Hippocampal formation (tissue), 2 donors: Measurements from ENCODE around the gene IFITM1.
"Not testable (repeated sequence)": the region's sequence is repeated elsewhere in the genome, so short reads cannot be mapped to it uniquely, and the experiment has no call there.

Source experiments
- DNase-seq, 2 donors: peaks; one replicate each; lab custom pipeline; 2025; lab: John Stamatoyannopoulos, UW

IFITM1 gene

DNA sequence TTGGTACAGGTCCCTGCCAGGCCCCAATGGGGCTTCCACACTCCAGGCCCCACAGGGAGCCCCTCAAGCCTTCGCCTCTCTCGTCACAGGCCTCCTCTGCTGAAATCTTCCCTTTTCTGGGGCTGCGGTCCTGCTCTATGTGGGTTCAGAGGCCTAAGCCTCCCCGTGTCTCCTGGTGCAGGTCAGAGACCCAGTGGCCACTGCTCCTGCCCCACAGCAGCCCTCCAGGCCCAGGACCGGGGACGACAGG lies 12.7 kb downstream of the IFITM1 start:
- DNase-seq, result no peak

DNA sequence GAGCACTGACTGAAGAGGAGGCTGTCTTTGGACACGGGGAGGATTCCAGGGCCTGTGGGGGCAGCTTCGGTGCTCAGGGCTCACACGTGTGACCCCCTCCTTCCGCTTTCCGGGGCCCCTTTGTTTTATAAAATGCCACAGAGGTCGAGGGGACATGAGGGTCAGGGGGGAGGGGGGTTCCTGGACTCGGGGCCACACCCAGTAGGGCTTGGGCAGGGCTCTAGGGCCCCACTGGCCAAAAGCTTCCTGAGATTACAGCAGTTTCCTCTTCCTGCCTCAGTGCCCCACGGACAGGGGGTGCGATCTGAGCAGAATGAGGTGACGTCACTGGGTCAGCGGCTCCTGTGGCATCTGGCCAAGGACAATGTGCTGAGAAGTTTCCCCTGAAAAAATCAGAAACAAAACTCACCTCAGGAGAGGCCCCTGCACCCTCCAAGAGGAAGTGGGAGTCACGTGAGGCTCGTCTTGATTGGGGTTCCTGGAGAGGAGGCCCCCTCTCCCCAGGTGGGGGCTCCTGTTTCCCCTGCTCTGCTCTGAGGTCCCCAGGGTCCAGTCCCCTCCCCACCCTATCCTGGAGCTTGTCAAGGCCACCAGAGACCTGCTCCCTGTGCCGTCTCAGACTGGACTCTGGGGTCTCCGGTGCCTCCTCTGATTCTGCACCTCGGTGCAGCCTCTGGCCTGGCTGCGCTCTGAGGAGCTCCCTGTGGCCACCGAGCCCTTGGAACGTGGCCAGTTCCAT lies 13.2 kb downstream of the IFITM1 start:
- DNase-seq, result no peak

DNA sequence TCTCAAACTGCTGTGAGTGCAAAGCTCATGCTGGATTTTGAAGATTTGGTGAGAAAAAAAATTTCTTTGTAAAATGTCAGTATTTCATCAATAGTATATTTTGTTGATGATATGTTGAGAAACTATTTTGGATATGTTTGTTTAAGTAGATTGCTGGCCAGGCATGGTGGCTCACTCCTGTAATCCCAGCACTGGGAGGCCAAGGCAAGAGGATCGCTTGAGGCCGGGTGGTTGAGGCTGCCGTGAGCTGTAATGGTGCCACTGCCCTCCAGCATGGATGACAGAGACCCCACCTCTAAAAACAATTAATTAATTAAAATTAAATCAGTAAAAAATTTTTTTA lies 13.7 kb downstream of the IFITM1 start:
- no peak for DNase-seq

DNA sequence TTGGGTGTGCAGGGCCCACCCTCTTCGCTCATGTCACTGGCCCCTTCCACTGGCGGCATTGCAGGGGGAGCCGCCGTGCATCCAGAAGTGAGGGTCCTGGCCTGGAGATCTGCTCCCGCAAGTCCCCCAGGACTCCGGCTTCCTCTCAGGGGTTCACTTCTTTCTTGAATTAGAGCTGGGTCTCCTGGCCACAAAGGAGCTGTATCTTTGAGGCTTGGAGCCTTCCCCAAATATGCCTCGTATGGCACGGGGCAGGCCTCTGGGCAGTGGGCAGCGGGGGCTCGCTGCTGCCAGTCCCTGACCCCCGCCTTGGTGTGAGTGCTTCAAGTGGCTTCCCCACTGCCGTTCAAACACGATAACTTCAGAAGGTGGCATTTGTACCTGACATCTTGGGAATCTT lies 14.2 kb downstream of the IFITM1 start:
- no peak for DNase-seq

DNA sequence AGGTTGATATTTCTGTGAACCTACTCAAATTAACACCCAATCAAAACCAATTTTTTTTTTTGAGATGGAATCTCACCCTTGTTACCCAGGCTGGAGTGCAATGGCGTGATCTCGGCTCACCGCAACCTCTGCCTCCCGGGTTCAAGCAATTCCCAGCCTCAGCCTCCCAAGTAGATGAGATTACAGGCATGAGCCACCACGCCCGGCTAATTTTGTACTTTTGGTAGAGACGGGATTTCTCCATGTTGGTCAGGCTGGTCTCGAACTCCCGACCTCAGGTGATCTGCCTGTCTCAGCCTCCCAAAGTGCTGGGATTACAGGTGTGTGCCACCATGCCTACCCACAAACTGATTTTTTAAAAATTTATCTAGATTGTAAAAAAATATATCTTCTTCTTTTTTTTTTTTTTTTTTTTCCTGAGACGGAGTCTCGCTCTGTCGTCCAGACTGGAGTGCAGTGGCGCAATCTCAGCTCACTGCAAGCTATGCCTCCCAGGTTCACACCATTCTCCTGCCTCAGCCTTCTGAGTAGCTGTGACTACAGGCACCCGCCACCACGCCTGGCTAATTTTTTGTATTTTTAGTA lies 14.8 kb downstream of the IFITM1 start:
- DNase-seq, result not testable (repeated sequence)

DNA sequence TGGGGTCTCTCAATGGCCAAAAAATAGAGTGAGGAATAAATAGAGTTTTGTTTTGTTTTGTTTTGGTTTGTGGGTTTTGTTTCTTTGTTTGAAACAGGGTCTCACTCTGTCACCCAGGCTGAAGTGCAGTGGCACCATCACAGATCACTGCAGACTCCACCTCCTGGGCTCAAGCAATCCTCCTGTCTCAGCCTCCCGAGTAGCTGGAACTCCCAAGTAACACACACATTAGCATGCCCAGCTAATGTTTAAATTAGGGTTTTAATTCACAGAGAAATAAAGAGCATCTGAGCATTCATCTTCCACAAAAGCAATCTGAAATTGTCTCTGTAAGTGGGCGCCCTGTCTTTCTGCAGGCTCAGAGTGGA lies 16.0 kb downstream of the IFITM1 start:
- DNase-seq, result no peak

DNA sequence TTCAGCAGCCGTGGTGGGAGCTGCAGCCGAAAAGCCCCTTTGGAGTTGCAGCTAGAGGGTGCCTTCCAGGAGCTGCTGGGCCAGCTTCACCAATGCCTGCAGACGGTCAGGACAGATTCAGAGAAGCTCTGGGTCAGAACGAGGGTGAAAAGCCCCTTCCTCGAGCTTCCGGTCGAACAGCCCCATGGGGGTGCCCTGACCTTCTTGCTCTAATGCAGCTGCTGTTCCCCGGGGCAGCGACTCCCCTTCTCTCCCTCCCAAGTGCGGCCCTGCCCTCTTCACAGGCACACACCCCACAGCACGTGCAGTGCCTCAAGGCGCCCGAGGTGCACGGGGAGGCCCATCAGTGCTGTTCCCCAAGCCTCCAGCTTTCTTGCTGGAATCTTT lies 16.5 kb downstream of the IFITM1 start:
- DNase-seq, result no peak

DNA sequence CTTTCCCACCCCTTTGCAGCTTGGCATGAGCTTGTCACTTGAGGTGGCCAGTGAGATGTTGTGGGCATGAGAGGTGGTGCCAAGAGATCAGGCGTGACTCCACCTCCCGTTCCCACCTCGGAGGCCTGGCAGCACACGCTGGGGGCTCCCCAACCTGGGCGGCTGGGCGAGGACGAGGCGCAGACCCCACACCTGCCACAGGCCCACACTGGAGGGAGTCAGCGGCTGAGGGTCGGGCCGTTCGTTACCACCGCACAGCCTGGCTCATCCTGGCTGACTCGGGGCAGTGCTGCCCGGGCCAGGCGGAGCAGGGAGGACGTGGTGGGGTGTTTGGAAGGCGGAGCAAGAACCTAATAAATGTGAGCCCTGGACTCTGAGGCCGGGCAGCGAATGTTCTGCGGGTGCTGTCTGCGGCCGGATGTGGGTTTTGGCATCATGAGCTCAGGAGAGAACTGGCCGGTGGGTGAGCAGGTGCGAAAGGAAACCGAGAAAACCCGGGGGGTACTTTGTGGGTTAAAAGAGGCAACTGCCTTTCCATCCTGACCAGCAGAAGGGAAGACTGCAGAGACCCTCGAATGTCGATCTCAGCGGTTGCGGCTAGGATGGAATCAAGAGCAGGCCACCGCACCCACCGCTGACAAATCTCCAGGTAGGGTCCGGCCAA lies 17.0 kb downstream of the IFITM1 start:
- DNase-seq, result no peak

DNA sequence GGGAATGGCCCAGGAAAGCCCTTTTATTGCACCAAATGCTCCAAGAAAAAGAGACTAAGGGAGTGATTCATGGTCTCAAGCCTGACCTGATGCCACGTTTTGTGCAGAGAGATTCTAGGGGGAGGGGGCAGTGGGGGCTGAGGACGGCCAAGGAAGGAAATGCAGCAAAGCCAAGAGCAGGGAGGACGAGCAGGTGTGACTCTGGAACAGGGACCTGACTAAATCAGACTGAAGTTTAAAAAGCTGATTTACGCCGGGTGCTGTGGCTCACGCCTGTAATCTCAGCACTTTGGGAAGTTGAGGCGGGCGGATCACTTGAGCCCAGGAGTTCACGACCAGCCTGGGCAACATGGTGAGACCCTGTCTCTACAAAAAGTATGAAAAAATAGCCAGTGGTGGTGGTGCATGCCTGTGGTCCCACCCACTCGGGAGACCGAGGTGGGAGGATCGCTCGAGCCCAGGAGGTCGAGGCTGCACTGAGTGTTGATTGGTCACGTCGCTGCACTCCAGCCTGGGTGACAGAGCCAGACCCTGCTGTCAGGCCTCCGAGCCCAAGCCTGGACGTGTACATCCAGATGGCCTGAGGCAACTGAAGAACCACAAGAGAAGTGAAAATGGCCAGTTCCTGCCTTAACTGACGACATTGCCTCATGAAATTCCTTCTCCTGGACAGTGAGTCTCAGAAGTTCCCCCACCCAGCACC lies 17.7 kb downstream of the IFITM1 start:
- no peak for DNase-seq

DNA sequence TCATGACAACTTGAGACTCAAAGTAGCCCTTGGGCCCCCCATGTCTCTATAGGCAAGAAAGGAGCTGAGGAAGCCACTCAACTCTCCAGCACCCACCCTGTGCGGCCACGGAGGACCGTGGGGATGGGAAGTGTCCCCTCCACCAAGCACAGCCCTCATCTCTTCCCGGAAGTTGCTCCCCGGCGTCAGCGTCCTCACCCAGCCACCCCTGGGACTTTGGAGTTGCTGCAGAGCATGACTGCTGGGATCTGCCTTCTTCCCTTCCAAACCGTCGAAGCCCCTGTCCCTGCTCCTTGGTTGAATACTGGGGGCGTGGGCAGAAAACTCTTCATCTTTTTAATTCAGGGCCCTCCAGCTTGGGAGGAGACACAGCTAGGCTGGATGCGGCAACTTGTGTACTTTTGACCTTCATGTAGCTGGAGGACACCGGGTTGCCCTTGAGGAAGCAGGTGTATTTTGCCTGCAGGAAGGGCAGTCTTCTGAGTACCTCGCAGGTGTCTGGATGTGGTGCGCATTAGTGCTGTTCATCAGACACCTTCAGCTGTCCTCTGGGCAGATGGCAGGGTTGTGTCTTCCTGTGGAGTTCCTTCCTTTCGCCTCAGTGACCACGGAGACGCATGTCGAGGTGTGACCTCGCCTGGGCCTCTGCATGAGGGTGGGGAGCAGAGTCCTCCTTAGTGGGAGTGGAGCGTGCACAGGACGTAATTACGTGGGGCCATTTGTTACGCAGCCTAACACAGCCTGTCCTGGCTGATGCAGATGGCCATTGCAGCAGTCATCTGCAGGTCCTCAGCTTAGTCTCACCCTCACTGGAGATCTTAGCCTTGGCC lies 19.0 kb downstream of the IFITM1 start:
- DNase-seq, result no peak

DNA sequence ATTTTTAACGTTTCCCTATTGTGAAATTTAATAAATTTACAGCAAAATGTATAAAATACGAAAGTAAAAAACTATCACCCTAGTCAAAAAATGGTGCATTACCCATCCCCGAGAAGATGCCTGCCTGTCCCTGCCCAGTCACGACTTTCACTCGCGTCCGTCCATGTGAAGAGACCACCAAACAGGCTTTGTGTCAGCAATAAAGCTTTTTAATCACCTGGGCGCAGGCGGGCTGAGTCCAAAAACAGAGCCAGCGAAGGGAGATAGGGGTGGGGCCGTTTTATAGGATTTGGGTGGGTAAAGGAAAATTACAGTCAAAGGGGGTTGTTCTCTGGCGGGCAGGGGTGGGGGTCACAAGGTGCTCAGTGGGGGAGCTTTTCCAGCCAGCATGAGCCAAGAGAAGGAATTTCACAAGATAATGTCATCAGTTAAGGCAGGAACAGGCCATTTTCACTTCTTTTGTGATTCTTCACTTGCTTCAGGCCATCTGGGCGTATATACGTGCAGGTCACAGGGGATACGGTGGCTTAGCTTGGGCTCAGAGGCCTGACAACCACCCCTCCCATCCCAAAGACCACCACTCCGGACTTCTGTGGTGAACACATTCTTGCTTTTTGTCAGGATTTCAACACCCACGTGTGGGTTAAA lies 19.9 kb downstream of the IFITM1 start:
- DNase-seq, result not testable (repeated sequence)

DNA sequence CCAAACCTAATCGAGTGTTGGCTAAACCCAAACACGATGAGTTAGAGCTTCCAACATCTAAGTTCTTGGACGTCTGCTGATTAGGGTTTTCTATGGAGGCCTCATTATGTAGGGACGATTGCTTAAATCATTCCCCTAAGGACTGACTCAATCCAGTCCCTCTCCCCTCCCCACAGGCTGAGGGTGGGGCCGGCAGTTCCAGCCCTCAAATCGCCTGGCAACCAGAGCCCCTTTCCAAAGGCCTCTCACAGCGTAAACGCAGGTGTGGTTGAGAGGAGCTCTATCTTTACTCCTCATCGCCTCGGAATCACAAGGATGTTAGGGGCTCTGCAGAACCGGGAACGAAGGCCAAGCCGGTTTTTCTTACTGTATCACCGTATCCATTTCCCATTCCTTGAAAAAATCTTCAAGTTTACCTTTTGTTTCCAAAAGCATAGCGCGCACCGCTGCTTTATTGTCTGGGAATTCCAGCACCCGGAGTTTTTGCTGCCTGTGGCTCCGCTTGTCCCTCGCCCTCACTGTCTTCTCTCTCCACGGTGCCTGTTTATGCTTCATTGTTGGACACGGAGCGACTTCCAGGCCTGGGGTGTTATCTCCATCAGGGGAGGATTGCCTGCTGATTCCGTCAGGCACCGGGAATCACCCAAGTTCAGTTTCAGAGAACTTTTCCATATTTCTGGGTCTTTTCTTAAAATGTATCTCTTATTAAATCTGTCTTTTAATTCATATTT lies 20.6 kb downstream of the IFITM1 start:
- no peak for DNase-seq

DNA sequence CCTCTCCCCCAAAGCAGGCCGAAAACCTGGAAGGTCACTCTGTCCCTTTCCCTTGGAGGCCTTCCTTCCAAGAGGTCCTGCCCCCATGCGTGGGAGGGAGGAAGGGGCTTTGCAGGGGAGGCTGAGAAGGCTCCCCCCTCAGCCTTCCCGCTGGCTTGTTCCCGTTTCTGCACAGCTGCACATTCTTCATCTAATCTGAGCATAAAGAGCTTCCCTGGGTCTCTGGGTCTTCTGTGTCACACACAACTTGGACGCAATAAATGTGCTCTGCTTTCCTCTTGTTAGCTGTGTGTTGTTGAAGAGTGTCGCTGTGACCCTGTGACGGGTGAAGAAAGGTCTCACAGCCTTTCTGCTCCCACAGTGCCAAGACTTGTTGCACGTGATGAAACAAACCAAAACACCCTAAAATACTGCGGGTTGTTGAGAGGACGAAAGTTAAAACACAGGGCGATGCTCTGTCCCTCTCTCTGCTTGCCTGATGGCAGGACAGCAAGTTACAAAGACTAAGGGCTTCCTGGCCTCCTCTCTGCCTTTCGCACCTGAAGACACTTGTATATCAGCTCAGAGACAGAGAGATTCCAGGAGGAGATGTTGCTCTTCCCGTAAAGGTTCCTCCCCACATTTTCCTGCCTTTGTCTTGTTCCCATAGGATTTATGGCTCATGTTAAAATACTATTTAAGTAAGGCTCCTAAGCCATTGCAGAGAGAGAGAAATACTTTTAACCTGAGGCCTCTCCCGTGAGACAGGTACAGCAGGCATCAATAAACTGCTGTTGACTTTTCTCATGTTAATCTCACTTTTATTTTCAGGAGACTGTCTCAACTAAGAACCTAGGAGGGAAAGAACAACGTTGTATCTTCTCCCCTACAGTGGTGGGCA lies 22.2 kb downstream of the IFITM1 start:
- peak in 1 of 2 donors; percentile 53 for DNase-seq

DNA sequence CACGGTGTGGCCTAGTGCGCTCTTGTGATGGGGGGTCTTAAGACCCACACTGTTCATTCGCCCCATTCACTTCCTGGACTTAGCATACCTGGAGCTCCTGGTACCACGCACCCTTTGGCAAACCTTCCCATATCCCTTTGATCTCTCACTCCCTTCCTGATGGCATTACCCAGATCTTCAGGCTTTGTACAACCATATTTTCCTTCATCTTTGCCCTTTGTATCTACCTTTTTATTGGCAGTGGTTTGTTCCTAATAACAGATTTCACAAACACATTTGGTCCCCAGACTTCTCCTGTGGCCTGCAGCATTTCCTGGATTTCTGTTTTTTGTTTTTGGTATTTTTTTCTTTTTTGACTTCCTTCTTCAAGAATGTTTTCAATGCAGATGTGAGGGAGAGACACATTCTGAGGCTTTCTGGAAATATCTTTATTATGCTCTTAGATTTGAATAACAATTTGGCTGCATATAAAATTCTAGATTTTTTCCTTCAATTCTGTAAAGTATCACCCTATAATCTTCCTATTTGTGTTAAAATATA lies 22.9 kb downstream of the IFITM1 start:
- DNase-seq, result no peak

DNA sequence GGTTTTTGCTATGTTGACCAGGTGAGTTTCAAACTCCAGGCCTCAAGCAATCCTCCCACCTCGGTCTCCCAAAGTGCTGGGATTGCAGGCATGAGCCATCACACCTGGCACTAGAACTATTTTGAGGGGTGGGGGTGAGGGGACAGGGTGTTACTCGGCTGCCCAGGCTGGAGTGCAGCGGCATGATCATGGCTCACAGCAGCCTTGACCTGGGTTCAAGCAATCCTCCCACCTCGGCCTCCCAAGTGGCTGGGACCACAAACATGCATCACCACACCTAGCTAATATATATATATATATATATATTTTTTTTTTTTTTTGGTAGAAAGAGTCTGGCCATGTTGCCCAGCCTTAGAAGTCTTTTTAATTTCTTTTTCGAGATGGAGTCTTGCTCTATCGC lies 23.9 kb downstream of the IFITM1 start:
- no peak for DNase-seq

DNA sequence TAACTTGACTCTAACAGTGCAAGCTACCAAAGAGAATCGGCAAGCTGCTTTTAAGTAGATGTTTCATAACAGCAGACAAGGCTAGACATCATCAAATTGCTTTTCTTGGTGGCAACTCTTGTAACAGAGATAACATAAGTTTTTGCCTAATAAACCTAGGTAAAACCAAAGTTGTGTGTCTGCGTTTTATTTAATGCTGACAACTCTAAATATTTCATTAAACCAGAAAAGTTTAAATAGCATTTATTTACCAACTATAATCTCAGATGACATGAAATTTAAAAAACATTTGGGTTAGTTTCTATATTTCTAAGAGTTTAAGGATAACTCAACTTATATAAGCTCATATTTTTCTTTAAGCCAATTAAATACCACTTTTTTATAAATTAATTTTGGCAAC lies 26.1 kb downstream of the IFITM1 start:
- DNase-seq, result no peak

DNA sequence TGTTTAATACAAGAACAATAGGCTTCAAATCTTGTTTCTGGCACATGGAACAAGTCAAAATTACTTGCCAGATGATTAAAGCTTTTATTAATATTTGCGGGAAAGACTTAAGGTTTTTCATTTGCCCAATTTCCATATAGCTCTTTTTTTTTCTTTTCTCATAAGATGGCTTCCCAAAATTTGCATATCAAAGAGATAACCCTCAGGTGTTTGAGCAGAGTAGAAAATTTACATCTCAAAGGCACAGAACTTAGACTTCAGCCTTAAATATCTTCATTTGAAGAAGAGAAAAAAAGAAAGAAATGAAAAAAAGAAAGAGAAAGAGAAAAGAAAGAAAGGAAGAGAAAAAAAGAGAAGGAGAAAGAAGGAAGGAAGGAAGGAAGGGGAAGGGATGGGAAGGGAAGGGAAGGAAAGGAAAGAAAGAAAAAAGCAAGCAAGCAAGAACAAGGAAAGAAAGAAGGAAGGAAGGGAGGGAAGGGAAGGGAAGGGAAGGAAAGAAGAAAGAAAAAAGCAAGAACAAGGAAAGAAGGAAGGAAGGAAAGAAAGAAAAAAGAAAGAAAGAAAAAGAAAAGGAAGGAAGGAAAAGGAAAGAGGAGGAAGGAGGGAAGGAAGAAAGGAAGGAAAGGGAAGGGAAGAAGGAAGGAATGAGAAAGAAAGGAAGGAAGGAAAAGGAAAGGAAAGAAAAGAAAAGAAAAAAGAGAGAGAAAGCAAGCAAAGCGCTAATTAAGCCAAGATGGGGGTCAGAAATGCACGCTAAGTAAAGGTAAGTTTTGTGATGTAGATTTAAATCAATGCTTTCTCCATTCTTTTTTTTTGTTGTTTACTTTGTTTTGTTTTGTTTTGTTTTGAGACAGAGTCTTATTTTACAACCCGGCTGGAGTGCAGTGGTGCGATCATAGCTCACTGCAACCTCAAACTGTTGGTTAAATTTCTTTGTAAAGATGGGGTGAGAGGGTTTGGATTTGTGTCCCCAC lies 27.0 kb downstream of the IFITM1 start:
- no peak for DNase-seq

DNA sequence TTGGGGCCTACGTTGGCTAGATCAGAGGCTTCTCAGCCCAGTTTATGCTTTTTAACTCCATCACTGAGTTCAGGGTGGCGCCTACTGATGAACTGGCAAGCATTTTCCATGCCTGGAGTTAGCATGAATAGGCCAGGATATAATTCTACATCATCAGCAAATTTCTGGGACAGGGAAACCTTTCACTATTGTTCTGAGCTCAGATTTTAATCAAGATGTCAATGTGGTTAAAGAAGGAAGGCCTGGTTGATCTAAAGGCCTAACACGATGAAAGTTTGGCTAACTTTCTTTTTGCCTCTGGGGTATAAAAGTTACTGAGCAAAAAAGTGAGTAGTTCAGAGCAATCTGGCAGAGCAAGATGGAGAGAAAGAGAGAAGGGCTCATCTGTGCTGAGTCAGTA lies 28.5 kb downstream of the IFITM1 start:
- DNase-seq, result no peak
